K562 (cell line): ENCODE data around the gene PPARGC1A.

ENCODE experiments used
- ETV6 ChIP-seq, 3 experiments: fragments of 150-350 bp in 1 of 3; sonication (generic) in 1 of 3; formaldehyde crosslinking in 1 of 3; IDR thresholded peaks; 2 replicates each; pipeline versions ENCODE4 v1.6.1 to v1.8.0; 2014 to 2022; ENCODE audit warnings: borderline replicate concordance in 2 of 3, low read depth in 2 of 3, antibody characterized with exemption in 1 of 3, low read length in 1 of 3, mild to moderate bottlenecking in 1 of 3, missing genetic modification reagents in 1 of 3
- PHB2 ChIP-seq: fragments of 450-650 bp; IDR thresholded peaks from 2 replicates; pipeline ENCODE4 v1.6.1; 2017; ENCODE audit warnings: low read depth
- TF ChIP-seq, protein P1 (sequence below), 3 experiments: IDR thresholded peaks in 2 of 3; conservative IDR thresholded peaks in 1 of 3; 2 replicates each; pipeline ENCODE4 v1.5.1; 2011 to 2012; ENCODE audit warnings: low read length in 3 of 3, mild to moderate bottlenecking in 3 of 3, control low read depth in 2 of 3, improper control_type of control experiment in 1 of 3, inconsistent platforms in 1 of 3, low read depth in 1 of 3, mixed read lengths in 1 of 3, moderate library complexity in 1 of 3; ENCODE audit not compliant: insufficient read depth in 2 of 3

DNA sequence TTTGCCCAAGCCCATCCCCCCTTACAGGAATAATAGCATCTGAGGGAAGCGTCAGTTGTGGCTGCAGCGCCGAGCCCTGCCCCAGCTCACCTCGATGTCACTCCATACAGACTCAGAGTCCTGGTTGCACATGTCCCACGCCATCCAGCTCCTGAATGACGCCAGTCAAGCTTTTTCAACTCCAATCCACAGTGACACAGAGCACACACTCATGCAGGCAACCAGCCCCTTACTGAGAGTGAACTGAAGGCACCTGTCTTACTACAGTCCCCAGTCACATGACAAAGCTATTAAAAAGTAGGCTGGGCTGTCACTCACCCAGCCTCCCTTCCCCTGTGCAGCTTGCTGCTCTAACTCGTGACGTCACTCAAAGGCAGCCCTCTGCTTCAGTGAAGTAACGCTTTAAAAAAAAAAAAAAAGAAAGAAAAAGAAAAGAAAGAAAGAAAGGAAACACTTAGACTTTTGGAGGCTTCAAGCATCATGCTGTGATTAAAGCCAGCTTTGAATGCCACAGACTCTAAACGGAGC lies at the start of gene PPARGC1A:
- TF ChIP-seq PHB2: no peak
- no peak for TF ChIP-seq ETV6 (IDR thresholded peaks at IDR 0.05; ENCODE audit: borderline replicate concordance in 1 of 2, low read depth in 2 of 2, low read length in 1 of 2)
- TF ChIP-seq ETV6 (CRISPR knock-in tag; IDR thresholded peaks at IDR 0.05; ENCODE audit: borderline replicate concordance): no peak
- TF ChIP-seq, protein P1, sequence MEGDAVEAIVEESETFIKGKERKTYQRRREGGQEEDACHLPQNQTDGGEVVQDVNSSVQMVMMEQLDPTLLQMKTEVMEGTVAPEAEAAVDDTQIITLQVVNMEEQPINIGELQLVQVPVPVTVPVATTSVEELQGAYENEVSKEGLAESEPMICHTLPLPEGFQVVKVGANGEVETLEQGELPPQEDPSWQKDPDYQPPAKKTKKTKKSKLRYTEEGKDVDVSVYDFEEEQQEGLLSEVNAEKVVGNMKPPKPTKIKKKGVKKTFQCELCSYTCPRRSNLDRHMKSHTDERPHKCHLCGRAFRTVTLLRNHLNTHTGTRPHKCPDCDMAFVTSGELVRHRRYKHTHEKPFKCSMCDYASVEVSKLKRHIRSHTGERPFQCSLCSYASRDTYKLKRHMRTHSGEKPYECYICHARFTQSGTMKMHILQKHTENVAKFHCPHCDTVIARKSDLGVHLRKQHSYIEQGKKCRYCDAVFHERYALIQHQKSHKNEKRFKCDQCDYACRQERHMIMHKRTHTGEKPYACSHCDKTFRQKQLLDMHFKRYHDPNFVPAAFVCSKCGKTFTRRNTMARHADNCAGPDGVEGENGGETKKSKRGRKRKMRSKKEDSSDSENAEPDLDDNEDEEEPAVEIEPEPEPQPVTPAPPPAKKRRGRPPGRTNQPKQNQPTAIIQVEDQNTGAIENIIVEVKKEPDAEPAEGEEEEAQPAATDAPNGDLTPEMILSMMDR (IDR thresholded peaks at IDR 0.05 in 2 of 3, conservative IDR thresholded peaks at IDR 0.05 in 1 of 3; ENCODE audit: insufficient read depth in 2 of 3, low read depth in 1 of 3, low read length in 3 of 3): no peak
